Measurements from ENCODE around the gene LRRK1. TPM values are rescaled to one million over a fixed set of nuclear protein-coding genes. Genes with fewer than 3 reads are reported as not detected.

The LRRK1 gene
- total RNA-seq, 4 donors from 2014 or later: 12.1 to 23.8 (median 15.2) TPM

GRCh38 chr15:101043911-101044624 is 124.9 kb downstream of the LRRK1 start:
- H3K27ac ChIP-seq: no peak overlapping the region
- peaks cover 0 to 11% (median 0%) of the 10 kb centered on the region in 3 donors for H3K9me3 ChIP-seq
- TF ChIP-seq POLR2A (IDR thresholded peaks at IDR 0.05) (no peak), CTCF (IDR thresholded peaks at IDR 0.05) (no peak), POLR2AphosphoS5 (IDR thresholded peaks at IDR 0.05) (no peak), EP300 (IDR thresholded peaks at IDR 0.05) (no peak)
- ATAC-seq: no peak
- 87 to 97% methylated on average over 4 to 7 of the region's 13 CpGs for WGBS, 2 donors (ENCODE audit: low coverage in 1 of 2)
- H3K4me1 ChIP-seq: no peaks in the 10 kb centered on the region
- H3K27me3 ChIP-seq: no peaks in the 10 kb centered on the region
- no peak overlapping the region for H3K4me3 ChIP-seq
- H3K36me3 ChIP-seq: peaks cover 0 to 31% of the 10 kb centered on the region in 2 donors

GRCh38 chr15:101044625-101045235 is 125.6 kb downstream of the LRRK1 start:
- no peaks in the 10 kb centered on the region for H3K4me1 ChIP-seq
- TF ChIP-seq POLR2AphosphoS5 (IDR thresholded peaks at IDR 0.05) (no peak), POLR2A (IDR thresholded peaks at IDR 0.05) (no peak), CTCF (IDR thresholded peaks at IDR 0.05) (no peak), EP300 (IDR thresholded peaks at IDR 0.05) (no peak)
- WGBS, 2 donors (ENCODE audit: low coverage in 1 of 2): 93 to 98% methylated on average over 6 to 8 of the region's 11 CpGs
- H3K36me3 ChIP-seq: peaks cover 0 to 38% of the 10 kb centered on the region in 2 donors
- no peak overlapping the region for H3K4me3 ChIP-seq
- no peaks in the 10 kb centered on the region for H3K27me3 ChIP-seq
- ATAC-seq: no peak
- H3K27ac ChIP-seq: peak overlapping the region in 2 of 4 donors; percentile 3 to 36
- peaks cover 0 to 11% (median 0%) of the 10 kb centered on the region in 3 donors for H3K9me3 ChIP-seq

- no peaks in the 10 kb centered on the region for H3K27me3 ChIP-seq
- H3K36me3 ChIP-seq: peaks cover 0 to 41% of the 10 kb centered on the region in 2 donors
- no peak for ATAC-seq
- TF ChIP-seq CTCF (IDR thresholded peaks at IDR 0.05) (no peak), POLR2AphosphoS5 (IDR thresholded peaks at IDR 0.05) (no peak), EP300 (IDR thresholded peaks at IDR 0.05) (no peak)
- 51 to 52% methylated on average over 8 to 9 of the region's 14 CpGs for WGBS, 2 donors (ENCODE audit: low coverage in 1 of 2)
- H3K27ac ChIP-seq: peak overlapping the region in 2 of 4 donors; percentile 3 to 36
- no peak overlapping the region for H3K4me3 ChIP-seq
- H3K9me3 ChIP-seq: peaks cover 0 to 11% (median 0%) of the 10 kb centered on the region in 3 donors
- H3K4me1 ChIP-seq: no peaks in the 10 kb centered on the region
These were observed 126.1 kb downstream of the LRRK1 start for GRCh38 chr15:101045236-101045646.

GRCh38 chr15:101045835-101046691 is 126.9 kb downstream of the LRRK1 start:
- Histone ChIP-seq H3K4me1 (no peaks in the 10 kb centered on the region), H3K36me3 (peaks cover 0 to 47% of the 10 kb centered on the region in 2 donors), H3K9me3 (peaks cover 0 to 6% (median 0%) of the 10 kb centered on the region in 3 donors), H3K4me3 (no peak overlapping the region), H3K27me3 (no peaks in the 10 kb centered on the region), H3K27ac (peak overlapping the region in 2 of 4 donors; percentile 16 to 30)
- ATAC-seq: no peak
- no peak for TF ChIP-seq POLR2A (IDR thresholded peaks at IDR 0.05)
- TF ChIP-seq EP300 (IDR thresholded peaks at IDR 0.05): no peak
- TF ChIP-seq CTCF (IDR thresholded peaks at IDR 0.05): no peak
- no peak for TF ChIP-seq POLR2AphosphoS5 (IDR thresholded peaks at IDR 0.05)
- WGBS, 2 donors (ENCODE audit: low coverage in 1 of 2): 93 to 95% methylated on average over 3 to 13 of the region's 19 CpGs

Measured in gastroesophageal sphincter (tissue), 4 donors.